HepG2 (cell line): ENCODE measurements around the gene ABCA2. TPM values are rescaled to one million over a fixed set of nuclear protein-coding genes. Genes with fewer than 3 reads are reported as not detected.
A peak's percentile ranks its signal among the peaks of the same experiment; 100 is the strongest.

Source experiments
- CTCF ChIP-seq: sonication (generic); formaldehyde crosslinking; IDR thresholded peaks from 2 replicates; pipeline ENCODE4 v1.5.0; 2020; ENCODE audit warnings: mild to moderate bottlenecking, missing genetic modification reagents, moderate library complexity
- ELF3 ChIP-seq: IDR thresholded peaks from 2 replicates; pipeline ENCODE4 v1.6.1; 2016; ENCODE audit warnings: missing genetic modification reagents, missing compliant biosample characterization
- GLI4 ChIP-seq: sonication (generic); formaldehyde crosslinking; IDR thresholded peaks from 2 replicates; pipeline ENCODE4 v1.5.1; 2020; ENCODE audit warnings: missing genetic modification reagents, mild to moderate bottlenecking, moderate library complexity, borderline replicate concordance
- GMEB1 ChIP-seq: sonication (generic); formaldehyde crosslinking; IDR thresholded peaks from 2 replicates; pipeline ENCODE4 v1.5.1; 2020; ENCODE audit warnings: missing genetic modification reagents, mild to moderate bottlenecking, borderline replicate concordance
- HNRNPL ChIP-seq: fragments of 200-400 bp; formaldehyde crosslinking; IDR thresholded peaks from 2 replicates; pipeline ENCODE4 v1.6.1; 2017; ENCODE audit warnings: mild to moderate bottlenecking, low read depth, low read length
- KDM2A ChIP-seq: sonication (generic); formaldehyde crosslinking; IDR thresholded peaks from 2 replicates; pipeline ENCODE4 v1.4.0; 2020; ENCODE audit warnings: low read depth, missing genetic modification reagents, borderline replicate concordance
- RBAK ChIP-seq: sonication (generic); formaldehyde crosslinking; IDR thresholded peaks from 2 replicates; pipeline ENCODE4 v1.5.1; 2020; ENCODE audit warnings: mild to moderate bottlenecking, missing genetic modification reagents
- SATB2 ChIP-seq: sonication (generic); formaldehyde crosslinking; IDR thresholded peaks from 2 replicates; pipeline ENCODE4 v1.5.0; 2020; ENCODE audit warnings: missing genetic modification reagents
- SIX4 ChIP-seq: sonication (generic); formaldehyde crosslinking; IDR thresholded peaks from 2 replicates; pipeline ENCODE4 v1.4.0; 2020; ENCODE audit warnings: missing genetic modification reagents
- TOE1 ChIP-seq: sonication (generic); formaldehyde crosslinking; IDR thresholded peaks from 2 replicates; pipeline ENCODE4 v1.4.0; 2020; ENCODE audit warnings: mild to moderate bottlenecking, missing genetic modification reagents
- ZFP91 ChIP-seq: sonication (generic); formaldehyde crosslinking; IDR thresholded peaks from 2 replicates; pipeline ENCODE4 v1.9.0; 2022; ENCODE audit warnings: missing genetic modification reagents, mild to moderate bottlenecking, borderline replicate concordance
- ZKSCAN1 ChIP-seq: fragments of 150-350 bp; IDR thresholded peaks from 2 replicates; pipeline ENCODE4 v1.6.1; 2014; ENCODE audit warnings: low read length
- ZMYM4 ChIP-seq: sonication (generic); formaldehyde crosslinking; IDR thresholded peaks from 2 replicates; pipeline ENCODE4 v1.8.1; 2023; ENCODE audit warnings: mild to moderate bottlenecking, missing genetic modification reagents
- ZNF598 ChIP-seq: sonication (generic); formaldehyde crosslinking; IDR thresholded peaks from 2 replicates; pipeline ENCODE4 v1.5.1; 2020; ENCODE audit warnings: mild to moderate bottlenecking, missing genetic modification reagents, borderline replicate concordance
- ZNF609 ChIP-seq: sonication (generic); formaldehyde crosslinking; IDR thresholded peaks from 2 replicates; pipeline ENCODE4 v1.4.0; 2020; ENCODE audit warnings: mild to moderate bottlenecking, missing genetic modification reagents, borderline replicate concordance
- ZNF614 ChIP-seq: IDR thresholded peaks from 2 replicates; pipeline ENCODE4 v1.6.1; 2018; ENCODE audit warnings: missing biosample characterization, missing genetic modification reagents, inconsistent platforms, borderline replicate concordance
- ZNF740 ChIP-seq: sonication (generic); formaldehyde crosslinking; IDR thresholded peaks from 2 replicates; pipeline ENCODE4 v1.4.0; 2020; ENCODE audit warnings: missing genetic modification reagents
- polyA plus RNA-seq, 8 experiments: library from polyadenylated mRNA; depleted of rRNA in 3 of 8; stranded (reverse) in 7 of 8; unstranded in 1 of 8; fragments of >200 nt; fragmentation: Illumina TruSeq in 4 of 8; extraction: Trizol in 4 of 8; gene quantifications; 2 replicates each; pipeline versions ENCODE4 v1.2.1 to v1.2.3, GENCODE V29; 2011 to 2016; ENCODE audit warnings: low read depth in 4 of 8, missing spikeins in 1 of 8, mixed read lengths in 1 of 8; ENCODE audit not compliant: insufficient read depth in 1 of 8
- total RNA-seq, 5 experiments: library from RNA; depleted of rRNA; stranded (reverse); fragments of >200 nt; fragmentation: Illumina TruSeq; extraction: Trizol; gene quantifications; 2 replicates each; pipeline ENCODE4 v1.2.3, GENCODE V29; 2016; ENCODE audit warnings: low read depth in 1 of 5
- TF ChIP-seq, protein P1 (sequence below): IDR thresholded peaks from 2 replicates; pipeline ENCODE4 v1.6.1; 2016; ENCODE audit warnings: low read depth, borderline replicate concordance

Gene ABCA2
- total and polyA plus RNA-seq, 2 of the 13 experiments (the other 11 are each of a cell fraction or from before 2014, with no cell fraction given) = 2.9 to 19.2 TPM

DNA sequence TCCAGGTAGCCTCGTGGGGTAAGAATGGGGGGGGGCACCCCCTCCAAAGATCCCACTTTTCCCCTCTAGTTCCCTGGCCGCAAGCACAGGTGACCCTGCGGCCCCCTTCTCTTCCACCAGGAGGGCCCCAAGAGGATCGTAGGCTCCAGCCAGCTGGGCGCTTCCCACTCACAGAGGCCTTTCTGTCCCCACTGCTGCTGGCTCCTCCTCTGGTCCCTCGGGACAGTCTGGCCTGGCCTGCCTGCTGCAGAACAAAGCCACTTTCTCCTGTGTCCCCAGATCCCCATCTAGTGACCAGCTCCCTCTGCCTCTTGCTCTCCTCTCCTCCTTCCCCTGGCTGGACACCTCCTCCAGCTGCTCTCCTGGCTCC is 42.9 kb upstream of the ABCA2 start (continued):
- TF ChIP-seq ZMYM4 (CRISPR knock-in tag) = 0 out of 2 replicates have a peak, but pooled peaks have one; percentile 1
- TF ChIP-seq SIX4 = no peak
- TF ChIP-seq KDM2A = 0 out of 2 replicates have a peak, but pooled peaks have one; percentile 5
- TF ChIP-seq GMEB1 (CRISPR knock-in tag) = no peak
- no peak for TF ChIP-seq TOE1 (CRISPR knock-in tag)
- TF ChIP-seq, protein P1, sequence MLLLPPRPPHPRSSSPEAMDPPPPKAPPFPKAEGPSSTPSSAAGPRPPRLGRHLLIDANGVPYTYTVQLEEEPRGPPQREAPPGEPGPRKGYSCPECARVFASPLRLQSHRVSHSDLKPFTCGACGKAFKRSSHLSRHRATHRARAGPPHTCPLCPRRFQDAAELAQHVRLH (CRISPR knock-in tag) = no peak
- no peak for TF ChIP-seq ZKSCAN1
- TF ChIP-seq ZFP91 (CRISPR knock-in tag) = peak; percentile 45; the same call in 1 of the 2 replicates
- peak; percentile 80; the same call in 1 of the 2 replicates for TF ChIP-seq GLI4 (CRISPR knock-in tag)
- TF ChIP-seq ZNF598 = peak; percentile 83; the same call in 1 of the 2 replicates
- 0 out of 2 replicates have a peak, but pooled peaks have one; percentile 37 for TF ChIP-seq ZNF740 (CRISPR knock-in tag)
- no peak for TF ChIP-seq SATB2 (CRISPR knock-in tag)
- TF ChIP-seq ZNF609 (CRISPR knock-in tag) = no peak
- TF ChIP-seq CTCF = peak; percentile 21; the same call in 1 of the 2 replicates
- TF ChIP-seq HNRNPL = 0 out of 2 replicates have a peak, but pooled peaks have one; percentile 38
- TF ChIP-seq ZNF614 (CRISPR knock-in tag) = peak; percentile 32; the same call in 1 of the 2 replicates
- TF ChIP-seq ELF3 (CRISPR knock-in tag) = no peak
- 0 out of 2 replicates have a peak, but pooled peaks have one; percentile 19 for TF ChIP-seq RBAK
